Right lung (tissue), 10 donors: ENCODE results near the gene ATP5F1D. TPM values are rescaled to one million over a fixed set of nuclear protein-coding genes. Genes with fewer than 3 reads are reported as not detected.
"Not testable (repeated sequence)": the region's sequence is repeated elsewhere in the genome, so short reads cannot be mapped to it uniquely, and the experiment has no call there.

Experiments
- DNase-seq, 2 donors: peaks; one replicate each; pipeline ENCODE4 v3.0.0-alpha.2; 2013
- long read RNA-seq, 8 donors: transcript quantifications; one replicate each; lab custom pipeline, GENCODE V29; 2026
- polyA plus RNA-seq, 5 donors: library from polyadenylated mRNA; unstranded; fragments of 120-200 nt; gene quantifications; one replicate each; pipeline versions ENCODE4 v1.2.1 to v1.2.3, GENCODE V29; 2013; ENCODE audit warnings: inconsistent platforms in 1 of 5, low replicate concordance in 1 of 5; ENCODE audit not compliant: insufficient read length in 5 of 5, insufficient read depth in 1 of 5

The ATP5F1D gene
- polyA plus RNA-seq: 100 to 1,000 TPM in 1 of 5 donors, 10 to 100 TPM in 4; 47.3 to 131 (median 76.0) TPM
- long read RNA-seq, donor 1, transcript ATP5F1D-202 (5 exons, 704 nt): major isoform, 108 of 189 reads
- long read RNA-seq, donor 1, transcript ATP5F1D-204 (2 exons, 640 nt): minor isoform, 5 of 189 reads
- long read RNA-seq, donor 1, transcript ATP5F1D-201 (4 exons, 997 nt): minor isoform, 50 of 189 reads
- long read RNA-seq, donor 1, transcript ATP5F1D-208 (1 exons, 1,587 nt): minor isoform, 5 of 189 reads
- long read RNA-seq, donor 1, partial matches to known transcripts: 8 of 189 reads
- long read RNA-seq, donor 1, other reads (novel, unspliced or antisense): 0 of 189 reads
- long read RNA-seq, donor 2, transcript ATP5F1D-201 (4 exons, 997 nt): minor isoform, 34 of 94 reads
- long read RNA-seq, donor 2, transcript ATP5F1D-202 (5 exons, 704 nt): major isoform, 55 of 94 reads
- long read RNA-seq, donor 2, partial matches to known transcripts: 0 of 94 reads
- long read RNA-seq, donor 2, other reads (novel, unspliced or antisense): 0 of 94 reads
- long read RNA-seq, donor 3, transcript ATP5F1D-201 (4 exons, 997 nt): minor isoform, 43 of 117 reads
- long read RNA-seq, donor 3, transcript ATP5F1D-202 (5 exons, 704 nt): major isoform, 49 of 117 reads
- long read RNA-seq, donor 3, partial matches to known transcripts: 13 of 117 reads
- long read RNA-seq, donor 3, other reads (novel, unspliced or antisense): 0 of 117 reads
- long read RNA-seq, donor 4, transcript ATP5F1D-201 (4 exons, 997 nt): minor isoform, 26 of 80 reads
- long read RNA-seq, donor 4, transcript ATP5F1D-202 (5 exons, 704 nt): major isoform, 37 of 80 reads
- long read RNA-seq, donor 4, partial matches to known transcripts: 5 of 80 reads
- long read RNA-seq, donor 4, other reads (novel, unspliced or antisense): 0 of 80 reads
- long read RNA-seq, donor 5, transcript ATP5F1D-201 (4 exons, 997 nt): minor isoform, 37 of 142 reads
- long read RNA-seq, donor 5, transcript ATP5F1D-202 (5 exons, 704 nt): major isoform, 93 of 142 reads
- long read RNA-seq, donor 5, partial matches to known transcripts: 0 of 142 reads
- long read RNA-seq, donor 5, other reads (novel, unspliced or antisense): 0 of 142 reads
- long read RNA-seq, donor 6, transcript ATP5F1D-202 (5 exons, 704 nt): major isoform, 94 of 146 reads
- long read RNA-seq, donor 6, transcript ATP5F1D-201 (4 exons, 997 nt): minor isoform, 41 of 146 reads
- long read RNA-seq, donor 6, partial matches to known transcripts: 0 of 146 reads
- long read RNA-seq, donor 6, other reads (novel, unspliced or antisense): 0 of 146 reads
- long read RNA-seq, donor 7, transcript ATP5F1D-202 (5 exons, 704 nt): major isoform, 56 of 98 reads
- long read RNA-seq, donor 7, transcript ATP5F1D-201 (4 exons, 997 nt): minor isoform, 35 of 98 reads
- long read RNA-seq, donor 7, partial matches to known transcripts: 0 of 98 reads
- long read RNA-seq, donor 7, other reads (novel, unspliced or antisense): 0 of 98 reads
- long read RNA-seq, donor 8, transcript ATP5F1D-201 (4 exons, 997 nt): minor isoform, 16 of 39 reads
- long read RNA-seq, donor 8, transcript ATP5F1D-202 (5 exons, 704 nt): major isoform, 20 of 39 reads
- long read RNA-seq, donor 8, partial matches to known transcripts: 0 of 39 reads
- long read RNA-seq, donor 8, other reads (novel, unspliced or antisense): 0 of 39 reads

- DNase-seq: peak; percentile 91
Measured at GRCh38 chr19:1241417-1242095, at the start of gene ATP5F1D. Gene ATP5F1D (plus strand): TSS chr19:1241751. CDS start chr19:1241851, 100 bp downstream.

DNA sequence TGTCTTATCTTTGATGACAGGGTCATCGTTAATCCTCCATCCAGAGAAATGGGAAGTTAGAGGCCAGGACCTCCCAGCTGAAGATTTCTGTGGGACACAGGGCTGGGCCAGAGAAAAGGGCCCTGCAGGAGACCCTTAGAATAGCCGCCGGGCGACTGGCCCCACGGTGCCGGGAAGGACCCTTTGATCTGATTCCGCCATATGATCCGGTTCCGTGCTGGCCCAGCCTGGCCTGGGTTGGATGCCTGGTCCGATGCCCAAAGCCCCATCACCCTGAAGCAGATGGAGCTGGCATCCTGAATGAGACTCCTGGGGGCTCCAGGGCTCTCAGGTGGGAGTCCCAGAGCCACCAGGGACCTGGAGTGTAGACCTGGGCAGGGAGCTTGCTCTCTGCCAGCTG is 42.0 kb upstream of the ATP5F1D start:
- DNase-seq: no peak

- not testable (repeated sequence) for DNase-seq
Measured at GRCh38 chr19:1200614-1201013, 40.9 kb upstream of the ATP5F1D start.

- peak; percentile 96 to 97 for DNase-seq
Measured at GRCh38 chr19:1205114-1206099, 36.1 kb upstream of the ATP5F1D start, which contains the start of gene STK11. Gene STK11 (plus strand): TSS chr19:1205778. CDS start chr19:1206914, 1,136 bp downstream.

- DNase-seq: no peak
Measured at GRCh38 chr19:1206150-1206863, 35.2 kb upstream of the ATP5F1D start.

DNA sequence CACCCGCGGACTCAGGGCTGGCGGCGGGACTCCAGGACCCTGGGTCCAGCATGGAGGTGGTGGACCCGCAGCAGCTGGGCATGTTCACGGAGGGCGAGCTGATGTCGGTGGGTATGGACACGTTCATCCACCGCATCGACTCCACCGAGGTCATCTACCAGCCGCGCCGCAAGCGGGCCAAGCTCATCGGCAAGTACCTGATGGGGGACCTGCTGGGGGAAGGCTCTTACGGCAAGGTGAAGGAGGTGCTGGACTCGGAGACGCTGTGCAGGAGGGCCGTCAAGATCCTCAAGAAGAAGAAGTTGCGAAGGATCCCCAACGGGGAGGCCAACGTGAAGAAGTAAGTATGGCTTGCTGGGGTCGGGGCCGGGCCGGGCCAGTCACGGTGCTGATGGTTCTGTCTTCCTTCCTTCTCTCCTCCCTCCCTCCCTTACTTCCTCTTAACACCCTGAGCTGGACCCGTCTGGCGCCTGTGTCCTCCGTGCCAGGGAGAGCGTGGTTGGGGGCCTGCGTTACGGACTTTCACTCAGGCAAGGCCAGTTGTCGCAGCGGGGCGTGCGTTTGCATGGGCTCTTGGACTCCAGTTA is 34.6 kb upstream of the ATP5F1D start:
- DNase-seq: no peak

DNA sequence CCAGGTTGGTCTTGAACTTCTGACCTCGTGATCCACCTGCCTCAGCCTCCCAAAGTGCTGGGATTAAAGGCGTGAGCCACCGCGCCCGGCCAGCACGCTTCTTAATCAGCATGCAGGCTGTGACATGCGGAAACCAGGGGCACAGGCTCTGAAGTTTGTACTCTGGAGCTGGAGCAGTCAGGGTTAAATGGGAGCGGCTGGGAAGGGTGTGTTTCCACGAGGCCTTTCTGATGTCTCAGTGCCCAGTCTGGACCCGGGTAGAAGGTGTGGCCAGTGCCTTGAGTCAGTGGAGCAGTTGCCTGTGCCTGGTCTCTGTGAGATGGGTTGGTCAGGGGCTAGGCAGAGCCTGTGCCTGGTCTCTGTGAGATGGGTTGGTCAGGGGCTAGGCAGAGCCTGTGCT is 32.7 kb upstream of the ATP5F1D start:
- DNase-seq: not testable (repeated sequence)

- no peak for DNase-seq
Measured at GRCh38 chr19:1210227-1210538, 31.4 kb upstream of the ATP5F1D start.

GRCh38 chr19:1211494-1212234 is 29.9 kb upstream of the ATP5F1D start:
- no peak for DNase-seq

GRCh38 chr19:1213391-1214286 is 27.9 kb upstream of the ATP5F1D start:
- no peak for DNase-seq

DNA sequence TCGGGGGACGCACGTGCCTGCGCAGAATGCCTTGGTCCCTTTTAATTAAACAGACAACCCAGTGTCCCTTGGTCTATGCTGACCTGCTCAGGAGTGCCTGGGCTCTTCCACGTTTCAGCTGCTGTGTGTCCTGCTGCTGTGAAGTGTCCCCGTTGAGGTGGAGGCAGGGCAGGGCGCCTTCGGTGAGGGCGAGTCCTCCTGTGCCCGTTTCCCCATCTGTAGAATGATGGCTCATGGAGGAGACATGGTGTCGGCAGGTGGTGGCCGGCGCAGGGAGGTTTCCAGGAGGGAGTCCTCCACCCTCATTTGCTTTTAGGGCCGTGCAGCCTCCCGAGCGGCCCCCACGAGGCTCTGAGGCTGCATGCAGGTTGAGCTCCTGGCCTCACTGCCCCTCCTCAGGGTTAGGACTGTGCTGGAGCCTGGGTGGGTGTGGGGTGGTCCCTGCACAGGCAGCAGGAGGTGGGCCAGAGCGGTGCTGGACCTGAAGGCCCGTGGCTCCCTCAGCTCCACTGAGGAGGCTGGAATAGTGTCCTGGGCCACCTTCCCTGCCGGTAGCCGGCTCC is 27.2 kb upstream of the ATP5F1D start:
- no peak for DNase-seq

- DNase-seq: no peak
Measured at GRCh38 chr19:1214862-1215731, 26.5 kb upstream of the ATP5F1D start.

GRCh38 chr19:1216756-1217155 is 24.8 kb upstream of the ATP5F1D start:
- no peak for DNase-seq

DNA sequence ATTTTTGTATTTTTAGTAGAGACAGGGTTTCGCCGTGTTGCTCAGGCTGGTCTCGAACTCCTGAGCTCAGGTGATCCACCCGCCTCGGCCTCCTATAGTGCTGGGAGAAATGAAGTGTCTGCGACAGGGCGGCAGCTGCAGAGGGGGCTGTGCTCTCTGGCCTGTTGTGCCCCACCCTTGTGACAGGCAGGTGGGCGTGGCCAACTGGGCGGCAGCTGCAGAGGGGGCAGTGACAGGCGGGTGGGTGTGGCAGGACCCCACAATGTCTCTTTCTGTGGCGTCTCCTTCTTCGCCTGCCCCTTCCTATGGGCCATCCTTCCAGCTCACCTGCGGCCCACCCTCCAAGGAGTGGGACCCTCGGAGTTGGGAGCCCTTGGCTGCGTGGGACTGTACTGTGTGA is 24.2 kb upstream of the ATP5F1D start:
- no peak for DNase-seq
